Activated CD4-positive, CD25-positive, alpha-beta regulatory T cell treated with anti-CD3 and anti-CD28 coated beads, Interleukin-2, amount 50 U/mL, for 24 hours (primary cell): Measurements from ENCODE around the gene DGKB.

Source experiments
- ATAC-seq, 2 donors: fragments of 150-1000 bp; cut with Tn5 transposase; one replicate each; pipeline ENCODE4 v1.10.0; 2021; ENCODE audit warnings: mild to moderate bottlenecking in 1 of 2, moderate library complexity in 1 of 2

DGKB gene

DNA sequence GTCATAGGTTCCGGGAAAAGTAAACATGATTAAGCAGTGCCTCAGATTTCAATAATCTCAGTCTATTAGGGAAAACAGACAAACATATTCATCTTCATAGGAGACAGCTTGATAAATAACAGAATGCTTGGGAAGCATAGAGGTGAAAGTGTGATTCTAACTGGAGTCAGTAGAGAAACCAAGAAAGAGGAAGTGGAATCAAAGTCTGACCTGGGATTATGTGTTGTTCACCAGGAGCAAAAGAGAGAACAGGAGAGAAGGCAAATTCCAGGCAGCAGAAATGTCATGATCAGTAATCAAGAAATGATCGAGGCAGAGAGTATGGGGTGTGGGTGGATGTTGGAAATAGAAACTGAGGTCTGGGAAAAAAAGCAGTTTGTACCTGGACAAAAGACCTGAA, 43.7 kb downstream of the DGKB start:
- no peak for ATAC-seq

DNA sequence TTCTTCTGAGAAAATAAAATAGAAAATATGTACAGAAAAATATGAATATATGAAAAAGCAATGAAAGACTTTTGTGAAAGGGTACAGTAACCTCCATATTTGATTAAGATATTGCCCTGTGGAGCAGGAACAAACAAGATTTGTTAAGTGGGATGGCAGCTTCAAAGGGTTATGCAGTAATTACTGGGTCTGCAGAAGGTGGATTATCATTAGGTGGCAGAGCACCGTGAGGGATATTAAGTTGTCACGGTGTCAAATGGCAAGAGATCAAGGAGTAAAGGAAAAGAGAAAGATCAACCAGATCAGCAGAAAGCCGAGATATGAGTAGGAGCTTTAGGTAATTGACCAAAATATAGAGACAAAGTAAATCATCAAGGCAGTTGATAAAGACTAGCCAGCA, 44.1 kb downstream of the DGKB start:
- ATAC-seq: no peak

- ATAC-seq: no peak
Observed at GRCh38 chr7:14855033-14855794, 47.3 kb downstream of the DGKB start.

- ATAC-seq: no peak
Observed at GRCh38 chr7:14854471-14854870, 48.1 kb downstream of the DGKB start.

- ATAC-seq: no peak
Observed at GRCh38 chr7:14851610-14852009, 50.9 kb downstream of the DGKB start.

- no peak for ATAC-seq
Observed at GRCh38 chr7:14850039-14850438, 52.5 kb downstream of the DGKB start.

- ATAC-seq: no peak
Observed at GRCh38 chr7:14846405-14846804, 56.1 kb downstream of the DGKB start.

GRCh38 chr7:14843755-14844154, 58.8 kb downstream of the DGKB start:
- ATAC-seq: no peak

DNA sequence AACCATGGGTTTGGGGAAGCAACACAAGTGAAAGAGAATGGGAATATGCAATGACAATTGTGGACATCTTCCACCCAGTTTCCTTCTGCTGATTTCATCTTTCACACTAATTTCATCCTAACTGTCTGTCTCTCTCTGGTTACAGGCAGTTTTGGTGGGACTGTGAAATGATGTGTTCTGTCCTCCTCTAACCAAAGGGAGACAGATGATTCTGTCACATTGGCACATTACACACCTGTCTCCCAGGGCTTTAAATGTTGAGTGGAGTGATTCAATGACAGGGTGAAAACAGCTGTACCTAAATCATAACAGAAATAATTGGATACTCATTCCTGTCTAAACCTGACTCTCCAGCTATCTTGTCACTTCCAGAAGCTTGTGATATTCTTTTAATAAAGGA, 60.0 kb downstream of the DGKB start:
- ATAC-seq: no peak

DNA sequence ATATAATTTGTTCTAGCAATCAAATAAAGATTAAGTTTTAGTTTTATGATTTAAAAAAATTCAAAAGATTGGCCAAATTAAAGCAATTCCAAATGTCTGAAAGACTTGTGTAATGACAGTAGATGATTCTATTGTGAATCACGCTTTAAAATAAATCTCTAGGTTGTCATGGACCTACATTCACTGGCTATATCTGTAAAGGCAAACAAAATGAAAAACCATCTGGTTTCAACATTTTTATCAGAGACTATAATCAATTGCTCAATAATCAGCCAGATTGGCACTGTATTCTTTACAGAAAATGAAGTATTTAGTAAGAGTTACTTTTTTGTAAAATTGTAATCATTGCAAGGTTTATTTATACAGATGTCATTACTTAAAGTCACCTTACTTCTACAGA, 60.7 kb downstream of the DGKB start:
- ATAC-seq: no peak

DNA sequence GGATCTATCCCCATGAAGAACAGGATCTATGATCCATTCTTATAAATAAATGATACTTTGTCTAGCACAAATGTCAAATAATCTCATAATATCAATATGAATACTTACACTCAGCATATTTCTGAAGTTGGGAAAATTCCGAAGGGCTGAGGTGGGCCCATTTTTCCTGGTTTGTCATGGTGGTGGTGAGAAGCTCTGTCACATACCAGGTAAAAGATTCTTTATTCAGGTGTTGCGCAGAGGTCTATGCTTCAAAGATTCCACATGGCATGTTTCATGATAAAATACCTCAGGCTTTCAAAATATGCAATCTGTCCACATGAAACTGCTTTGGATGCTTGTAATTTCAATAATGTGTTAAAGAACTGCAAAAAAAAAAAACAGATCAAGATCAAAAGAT, 61.5 kb downstream of the DGKB start:
- no peak for ATAC-seq

GRCh38 chr7:14839307-14839706, 63.2 kb downstream of the DGKB start:
- ATAC-seq: no peak

- no peak for ATAC-seq
Observed at GRCh38 chr7:14837216-14837615, 65.3 kb downstream of the DGKB start.

DNA sequence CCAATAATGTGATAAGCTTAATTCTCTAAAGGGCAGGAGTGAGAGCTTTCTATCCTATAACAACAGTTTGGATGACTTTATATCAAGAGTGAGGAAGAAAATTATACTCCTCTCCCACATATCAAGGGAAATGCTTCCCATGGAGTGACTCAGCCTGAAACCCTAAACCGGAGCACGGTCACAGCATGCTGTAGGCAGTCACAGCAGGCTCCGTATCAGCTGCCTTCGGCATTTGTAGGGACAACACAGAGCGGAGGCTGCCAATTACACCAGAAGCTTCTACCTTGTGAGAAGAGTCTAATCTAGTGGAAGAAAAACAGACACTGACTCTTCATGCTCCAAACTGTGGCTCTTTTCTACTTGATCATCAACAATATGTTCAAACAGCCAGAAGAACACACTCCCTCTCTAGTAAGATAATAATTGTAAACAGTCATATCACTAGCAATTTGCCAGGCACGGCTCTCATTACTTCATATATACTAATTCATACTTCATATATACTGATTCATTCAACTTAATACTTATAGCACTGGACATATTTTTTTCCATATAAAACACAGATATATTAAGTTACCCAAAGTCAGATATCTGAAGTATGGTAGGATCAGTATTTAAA, 65.9 kb downstream of the DGKB start:
- ATAC-seq: no peak

- no peak for ATAC-seq
Observed at GRCh38 chr7:14836006-14836405, 66.5 kb downstream of the DGKB start.

GRCh38 chr7:14835384-14835783, 67.2 kb downstream of the DGKB start:
- ATAC-seq: no peak

GRCh38 chr7:14834883-14835282, 67.7 kb downstream of the DGKB start:
- no peak for ATAC-seq

DNA sequence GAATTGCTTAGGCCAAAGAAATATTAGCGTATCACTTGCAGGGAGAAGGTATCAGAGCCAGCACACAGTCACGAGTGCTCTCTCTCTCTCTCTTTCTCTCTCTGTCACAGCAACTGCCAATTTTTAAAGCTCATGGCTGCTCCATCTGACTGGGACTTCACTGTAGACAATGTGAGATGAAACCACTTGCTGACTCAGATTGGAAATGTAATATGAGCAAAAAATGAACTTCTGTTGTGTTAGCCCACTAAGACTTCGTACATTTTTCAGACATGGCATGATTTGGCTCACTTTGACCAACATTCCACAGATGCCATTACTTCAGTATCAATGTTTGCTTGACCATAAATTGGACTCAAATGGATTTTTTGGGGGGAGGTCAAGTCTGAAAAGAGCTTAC, 68.1 kb downstream of the DGKB start:
- ATAC-seq: no peak

- no peak for ATAC-seq
Observed at GRCh38 chr7:14833707-14834106, 68.8 kb downstream of the DGKB start.

DNA sequence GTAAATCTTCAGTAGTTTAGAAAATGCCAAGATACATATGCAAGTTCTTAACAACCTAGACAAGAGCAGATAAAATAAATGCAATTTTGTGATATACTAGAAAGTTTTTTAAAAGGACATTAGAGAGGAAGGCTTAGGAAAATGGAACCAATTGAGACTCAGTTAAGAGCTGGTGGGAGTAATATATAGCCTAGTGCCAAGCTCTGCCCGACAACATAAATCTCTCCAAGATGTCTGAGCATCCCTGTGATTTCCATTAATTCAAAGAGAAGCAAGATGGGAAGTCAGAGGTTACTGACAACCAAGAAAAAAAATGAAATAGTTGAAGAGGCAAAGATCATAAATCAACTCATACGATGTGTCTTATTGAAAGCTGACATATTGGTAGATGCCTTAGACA, 74.5 kb downstream of the DGKB start:
- ATAC-seq: no peak

DNA sequence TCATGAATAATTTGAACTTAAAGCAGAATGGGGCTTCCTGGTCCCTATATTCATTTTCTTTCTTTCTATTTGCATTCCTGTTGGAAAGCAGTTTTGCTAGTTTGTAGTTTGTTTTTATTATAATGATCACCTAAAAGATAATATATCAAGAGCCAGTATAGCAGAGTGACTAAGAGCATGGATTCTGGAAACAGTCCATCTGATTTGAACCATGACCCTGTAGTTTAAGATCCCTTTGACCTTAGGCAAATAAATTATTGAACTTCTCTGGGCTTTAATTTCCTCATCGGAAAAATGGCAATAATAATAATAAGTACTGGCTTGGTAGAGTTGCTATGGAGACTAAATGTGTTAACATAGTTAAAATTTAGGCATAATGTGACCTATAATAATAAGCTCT, 76.1 kb downstream of the DGKB start:
- no peak for ATAC-seq

DNA sequence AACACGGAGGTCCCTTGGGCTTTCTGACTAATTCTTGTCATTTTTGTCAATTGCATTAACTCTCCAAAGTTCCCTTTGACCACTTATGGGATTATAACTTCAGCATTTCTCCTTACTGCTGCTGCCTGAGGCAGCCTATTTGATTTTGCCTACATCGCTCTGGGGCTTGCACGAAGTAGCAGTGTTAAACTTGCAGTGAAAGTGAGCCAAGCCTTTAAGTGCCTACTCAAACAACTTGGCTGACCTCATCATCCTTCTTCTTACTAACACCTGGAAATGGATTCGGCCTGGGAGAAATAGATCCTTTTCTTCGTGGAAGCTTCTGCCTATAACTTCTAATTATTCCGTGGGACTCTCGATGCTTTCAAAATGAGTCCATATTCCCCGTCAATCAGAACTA, 76.6 kb downstream of the DGKB start:
- no peak for ATAC-seq

DNA sequence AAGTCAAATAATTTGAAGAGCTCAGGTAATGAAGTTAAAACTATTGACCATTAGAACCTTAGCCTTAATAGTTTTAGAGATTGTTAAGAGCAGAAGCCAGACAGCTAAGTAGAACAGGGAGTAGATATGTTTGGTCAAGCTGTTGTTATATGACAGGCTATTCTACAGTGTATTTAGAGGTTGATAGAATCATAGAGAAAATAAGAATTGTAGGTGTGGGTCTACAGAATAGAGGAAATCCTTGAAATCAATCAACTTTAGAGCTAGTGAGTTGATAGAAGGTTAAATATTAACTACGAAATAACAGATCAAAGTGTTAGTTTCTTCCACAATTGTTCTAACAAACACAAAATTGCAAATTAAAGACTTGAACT, 80.1 kb downstream of the DGKB start:
- no peak for ATAC-seq

GRCh38 chr7:14821757-14822480, 80.6 kb downstream of the DGKB start:
- no peak for ATAC-seq
